AML-193 (cell line): Measurements from ENCODE around the gene DCTD.

Experiments
- DNase-seq, 2 experiments: peaks; one replicate each; lab custom pipeline; 2025; lab: John Stamatoyannopoulos, UW

DCTD gene

DNA sequence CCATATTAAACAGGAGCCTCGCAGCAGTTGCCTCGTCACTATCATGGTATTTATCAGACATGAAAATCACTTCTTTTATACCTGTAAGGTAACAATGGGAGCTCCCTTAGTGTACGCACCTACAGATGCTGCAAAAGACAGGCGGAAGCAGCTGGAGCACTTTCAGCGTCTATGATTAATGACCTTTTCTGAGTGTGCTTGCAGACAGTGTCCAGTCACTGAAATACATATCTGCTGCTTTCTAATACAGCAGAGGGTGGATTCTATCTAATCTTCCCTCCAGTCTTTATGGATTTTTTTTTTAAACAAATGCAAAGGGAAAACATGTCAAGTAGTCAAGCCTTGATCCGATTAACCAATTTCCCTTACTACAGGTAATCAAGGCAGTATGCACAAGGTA is 24.1 kb downstream of the DCTD start:
- DNase-seq = no peak

DNA sequence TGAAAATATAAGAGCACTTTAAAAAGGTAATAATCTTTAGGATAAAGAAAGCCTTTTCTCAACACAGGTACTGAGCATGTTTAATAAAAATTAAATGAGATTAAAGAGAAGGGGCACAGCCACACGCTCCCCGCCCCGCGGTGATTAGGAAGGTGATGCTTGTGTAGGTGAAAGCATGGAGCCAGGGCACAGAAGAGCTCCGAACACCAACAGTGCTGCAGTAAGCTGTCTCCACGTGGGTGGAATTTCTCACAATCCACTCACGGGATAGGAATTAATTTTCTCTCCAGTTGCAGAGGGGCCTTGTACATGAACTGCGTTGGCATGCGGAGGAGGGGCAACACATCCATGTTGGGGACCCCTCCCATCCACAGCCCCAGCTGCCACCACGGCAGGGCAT is 27.0 kb downstream of the DCTD start:
- no peak for DNase-seq

DNA sequence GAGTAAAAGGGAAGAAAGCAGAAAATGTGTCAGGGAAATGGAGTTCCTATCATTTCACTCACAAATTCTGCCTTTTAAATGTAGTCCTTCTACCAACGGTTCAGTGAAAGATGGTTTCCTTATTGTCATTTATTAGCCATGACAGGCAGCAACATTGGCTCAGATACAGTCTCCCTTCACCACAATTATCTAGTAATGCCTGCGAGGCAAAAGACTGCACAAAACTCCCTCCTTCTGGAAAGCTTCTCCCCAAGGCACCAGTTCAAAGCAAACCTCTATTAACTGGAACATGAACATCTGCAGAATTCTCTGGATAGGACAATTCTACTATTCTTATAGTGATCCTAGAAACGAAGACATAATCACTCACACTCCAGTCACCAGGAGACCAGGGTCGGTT is 28.3 kb downstream of the DCTD start:
- no peak for DNase-seq

DNA sequence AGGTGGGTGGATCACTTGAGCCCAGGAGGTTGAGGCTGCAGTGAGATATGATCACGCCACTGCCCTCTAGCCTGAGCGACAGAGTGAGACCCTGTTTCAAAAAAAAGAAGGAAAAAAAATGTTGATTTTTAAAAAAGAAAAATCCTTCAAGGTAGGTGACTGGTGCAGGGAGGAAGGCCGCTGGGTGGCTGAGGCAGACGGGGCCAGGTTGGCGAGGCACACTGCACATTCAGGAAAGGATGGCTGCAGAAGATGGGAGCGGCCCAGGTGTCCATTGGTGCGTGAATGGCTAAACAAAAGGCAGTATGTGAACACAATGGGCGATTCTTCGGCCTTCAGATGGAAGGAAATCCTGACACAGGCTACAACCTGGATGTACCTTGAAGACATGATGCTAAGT is 30.4 kb downstream of the DCTD start:
- DNase-seq = no peak

DNA sequence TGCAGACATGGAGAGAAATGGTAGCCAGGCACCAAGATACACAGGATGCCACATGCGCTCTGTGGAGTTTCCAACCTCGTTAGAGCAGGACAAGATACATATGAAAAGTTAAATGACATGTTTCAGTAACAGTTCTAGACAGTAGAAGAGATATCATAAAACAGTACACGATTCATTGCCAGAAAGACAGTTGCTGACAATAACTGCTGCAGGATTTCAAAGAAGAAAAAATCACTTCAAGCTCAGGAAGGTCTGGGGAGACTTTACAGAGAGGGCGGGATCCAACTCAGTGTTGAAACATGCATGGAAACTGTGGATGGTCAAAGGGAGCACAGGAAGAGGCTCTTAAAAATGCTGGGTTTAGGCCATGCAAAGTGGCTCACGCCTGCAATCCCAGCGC is 31.0 kb downstream of the DCTD start:
- no peak for DNase-seq

DNA sequence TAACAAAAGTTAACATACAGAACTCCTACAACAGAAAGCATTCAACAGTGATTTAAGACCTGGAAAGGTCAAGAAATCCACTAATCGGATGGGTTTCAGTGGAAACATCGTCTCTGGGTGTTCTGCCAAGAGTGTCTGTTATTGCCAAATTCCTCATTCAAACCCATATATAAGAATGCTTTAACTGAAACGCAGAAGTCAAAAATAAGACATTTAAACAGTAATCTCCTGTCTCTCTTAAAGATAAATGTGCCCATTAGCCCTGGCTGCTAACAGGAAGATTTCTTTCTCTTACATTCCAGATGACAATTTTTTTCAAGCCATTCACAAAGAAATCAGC is 31.5 kb downstream of the DCTD start:
- DNase-seq = no peak

DNA sequence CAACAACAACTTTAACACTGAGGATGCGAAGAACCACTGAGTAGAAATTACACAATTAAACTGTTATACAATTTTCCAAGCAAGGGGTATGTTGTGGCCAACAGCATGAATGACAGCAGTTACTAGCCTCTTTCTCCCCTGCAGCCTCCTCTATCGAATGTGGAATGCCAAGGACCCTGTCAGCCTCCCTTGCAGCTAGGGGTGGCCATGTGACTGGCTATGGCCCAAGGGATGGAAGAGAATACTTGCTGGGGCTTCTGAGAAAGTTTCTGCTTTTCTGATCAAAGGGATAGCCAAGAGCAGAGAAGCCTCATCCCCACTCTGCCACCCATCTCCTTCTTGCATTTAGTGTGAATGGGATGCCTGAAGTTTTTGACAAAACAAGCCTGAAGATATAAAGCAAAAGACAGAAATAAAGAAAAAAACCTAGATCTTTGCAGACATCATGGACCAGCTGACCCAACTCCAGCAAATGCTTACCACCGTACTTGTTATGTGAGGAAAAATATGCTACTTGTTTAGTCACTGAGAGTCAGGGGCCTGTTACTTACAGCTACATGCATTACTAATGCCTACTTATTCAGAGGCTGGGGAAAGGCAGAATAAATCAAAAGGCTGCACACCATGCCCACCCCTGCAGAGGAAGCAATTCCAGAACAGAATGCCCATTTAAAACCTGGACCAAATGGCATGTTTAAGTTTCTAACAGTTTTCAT is 32.0 kb downstream of the DCTD start:
- DNase-seq = no peak

DNA sequence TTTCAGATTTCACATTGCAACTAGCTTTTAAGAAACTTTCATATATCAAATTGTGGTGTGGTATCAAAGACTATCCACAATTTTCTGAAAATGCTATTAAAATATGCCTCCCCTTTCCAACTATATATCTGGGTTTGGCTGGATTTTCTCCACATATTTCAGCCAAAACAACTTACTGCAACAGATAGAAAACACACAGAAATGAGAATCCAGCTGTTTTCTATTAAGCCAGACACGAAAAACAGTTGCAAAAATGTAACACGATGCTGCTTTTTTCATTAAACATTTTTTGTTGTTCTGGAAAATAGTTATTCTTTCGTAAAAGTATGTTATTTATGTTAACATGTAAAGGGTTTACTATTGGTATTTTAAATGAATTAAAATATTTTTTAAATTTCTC is 33.1 kb downstream of the DCTD start:
- DNase-seq = no peak

DNA sequence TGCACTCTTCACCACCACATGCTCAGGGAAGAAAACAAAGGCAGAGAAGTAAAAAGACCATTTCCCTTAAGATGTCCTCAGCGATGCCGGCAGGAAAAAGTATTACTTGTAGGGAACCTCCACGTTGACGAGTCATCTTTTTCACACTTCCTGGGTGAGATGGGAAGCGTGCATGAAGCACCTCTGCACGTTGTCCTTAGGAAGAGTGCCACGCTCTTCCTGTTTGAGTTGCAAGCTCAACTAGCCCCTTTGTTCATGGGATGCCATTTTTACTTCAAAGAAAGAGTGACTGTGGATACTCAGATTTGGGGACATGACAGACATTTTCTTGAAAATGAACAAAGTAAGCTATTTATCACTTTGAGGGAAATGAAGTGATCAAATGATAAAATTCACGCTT is 33.8 kb downstream of the DCTD start:
- no peak for DNase-seq

DNA sequence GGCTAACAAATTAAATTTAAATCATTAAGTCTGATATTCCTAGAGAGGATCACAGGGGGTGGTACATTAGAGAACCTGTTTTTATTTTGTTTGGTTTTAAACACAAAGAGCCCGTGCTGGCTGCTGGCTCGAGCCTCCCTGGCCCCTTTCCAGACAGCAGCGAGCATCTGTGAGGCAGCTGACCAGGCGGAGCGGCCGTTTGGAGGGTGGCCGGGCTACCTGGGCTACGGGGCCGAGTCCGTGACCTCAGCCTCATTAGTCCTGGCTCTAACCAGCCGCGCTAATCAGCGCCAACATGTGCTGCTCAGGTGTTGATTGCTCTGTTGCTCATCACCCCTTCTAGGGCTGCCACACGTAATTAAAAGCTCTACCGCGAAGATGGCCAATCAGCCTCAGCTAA is 35.3 kb downstream of the DCTD start:
- DNase-seq = no peak

DNA sequence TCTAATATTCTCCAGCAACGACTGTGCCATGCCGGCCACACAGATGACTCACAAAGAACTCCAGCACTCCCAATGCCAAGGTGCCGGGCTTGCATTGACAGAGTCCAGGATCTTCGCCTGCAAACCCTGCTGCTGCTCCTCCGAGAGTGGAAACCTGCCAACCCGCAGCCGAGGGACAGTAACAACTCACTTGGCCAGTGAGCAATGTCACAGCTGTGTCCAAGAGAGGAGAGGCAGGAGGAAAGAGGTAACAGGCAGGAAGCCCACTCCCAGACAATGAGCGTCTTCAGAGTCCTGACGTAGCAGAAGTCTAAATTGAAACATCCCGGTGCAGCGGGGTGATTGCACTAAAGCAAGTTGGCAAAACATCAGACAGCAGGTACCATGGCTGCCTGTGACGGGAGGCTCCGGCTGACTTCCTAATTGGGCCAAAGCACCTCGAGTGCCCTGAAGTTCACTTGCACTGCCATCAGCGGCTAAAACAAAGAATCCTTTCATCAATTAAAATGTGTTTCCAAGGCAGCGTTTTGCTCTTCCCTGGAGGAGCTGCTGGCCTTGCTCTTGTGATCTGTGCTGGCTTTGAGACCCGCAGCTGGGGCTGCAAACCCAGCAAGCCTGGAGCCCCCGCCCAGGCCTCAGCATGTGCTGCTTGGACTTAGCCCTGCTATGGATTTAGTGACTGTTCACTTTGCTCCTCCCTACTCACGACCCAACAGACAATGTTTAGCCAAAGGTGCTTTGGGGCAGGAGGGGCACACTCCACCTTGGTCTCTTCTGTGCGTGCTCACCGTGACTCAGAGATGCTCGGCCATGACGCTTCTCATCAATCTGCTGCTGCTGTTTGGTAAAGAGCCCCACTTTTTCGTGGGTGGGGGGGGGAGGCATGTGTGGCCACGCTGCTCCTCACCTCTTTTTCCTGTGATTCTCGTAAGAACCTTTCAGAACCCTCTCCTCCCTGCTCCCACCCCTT is 36.5 kb downstream of the DCTD start:
- DNase-seq = no peak

DNA sequence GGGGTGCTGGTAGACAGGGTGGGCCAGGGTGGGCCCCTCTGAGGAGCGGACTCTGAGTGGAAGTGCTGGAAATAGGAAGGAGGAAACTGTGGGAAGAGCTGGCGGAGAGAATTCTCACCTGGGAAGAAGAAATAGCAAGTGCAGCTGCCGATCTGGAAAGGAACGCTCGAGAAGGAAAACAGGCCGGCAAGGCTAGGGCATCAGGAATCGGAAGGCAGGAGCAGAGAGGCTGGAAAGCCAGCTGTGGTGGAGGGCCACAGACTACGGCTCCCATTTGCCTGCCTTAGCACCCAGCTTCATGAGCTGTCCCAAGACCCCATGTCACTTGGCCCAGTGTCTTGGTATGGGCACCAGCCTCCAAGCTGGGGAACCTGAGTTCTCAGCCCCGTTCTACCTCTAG is 37.3 kb downstream of the DCTD start:
- DNase-seq = no peak

DNA sequence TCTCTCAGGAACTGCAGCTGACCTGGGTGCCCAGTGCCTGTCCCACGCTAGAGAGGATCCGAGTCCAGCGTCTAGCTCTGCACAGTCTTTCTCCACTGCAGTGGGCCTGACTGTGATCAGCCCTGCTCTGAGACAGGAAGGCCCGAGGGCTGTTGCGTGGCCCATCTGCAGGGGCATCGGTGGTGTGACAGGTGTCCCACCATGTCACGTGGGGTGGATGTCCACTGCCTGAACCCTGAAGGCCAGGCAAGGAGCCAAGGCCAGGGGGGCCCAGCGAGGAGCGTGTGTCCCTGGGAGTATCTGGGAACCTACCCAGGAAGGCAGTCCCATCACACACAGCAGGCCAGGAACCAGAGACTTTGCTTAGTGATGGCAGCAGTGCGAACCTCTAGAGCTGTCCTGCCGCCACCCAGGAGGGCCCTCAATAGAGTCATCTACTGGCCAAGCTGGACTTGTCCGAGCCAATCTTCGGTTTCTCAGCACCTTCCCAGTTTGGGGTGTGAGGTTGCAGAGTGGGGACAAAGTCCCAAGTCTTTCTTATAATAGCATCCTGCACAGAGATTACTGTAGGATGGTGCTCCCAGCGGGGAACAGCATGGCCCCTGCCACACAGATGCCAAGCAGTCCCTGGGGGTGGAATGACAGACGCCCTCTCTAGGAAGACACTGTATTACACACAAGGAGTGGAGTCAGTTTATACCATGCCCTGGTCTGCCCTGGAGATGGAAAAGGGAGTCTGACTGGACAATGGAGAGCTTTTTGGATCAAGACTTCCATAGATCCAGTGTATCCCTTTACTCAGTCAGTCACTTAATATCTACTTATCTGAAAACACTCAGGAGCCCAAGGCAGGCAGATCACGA is 38.3 kb downstream of the DCTD start:
- DNase-seq = no peak

DNA sequence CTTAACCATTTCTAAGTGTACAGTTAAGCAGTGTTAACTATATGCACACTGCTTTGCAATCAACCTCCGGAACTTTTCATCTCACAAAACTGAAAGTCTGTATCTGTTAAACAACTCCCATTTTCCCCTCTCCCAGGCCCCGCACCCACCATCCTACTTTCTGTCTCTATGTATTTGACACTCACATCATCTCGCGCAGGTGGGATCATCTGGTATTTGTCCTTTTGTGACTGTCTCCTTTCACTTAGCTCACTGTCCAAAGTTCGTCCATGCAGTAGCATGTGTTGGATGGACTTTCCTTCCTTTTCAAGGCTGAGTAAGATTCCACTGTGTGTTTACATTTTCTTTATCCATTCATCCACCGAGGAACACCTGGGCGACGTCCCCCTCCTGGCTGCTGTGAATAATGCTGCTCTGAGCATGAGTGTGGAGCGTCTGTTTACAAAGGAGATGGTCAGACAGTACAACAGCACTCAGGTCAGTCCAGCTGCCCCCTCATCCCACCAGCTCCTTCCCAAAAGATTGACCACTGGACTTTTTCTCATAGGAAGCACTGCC is 39.8 kb downstream of the DCTD start:
- DNase-seq = no peak

DNA sequence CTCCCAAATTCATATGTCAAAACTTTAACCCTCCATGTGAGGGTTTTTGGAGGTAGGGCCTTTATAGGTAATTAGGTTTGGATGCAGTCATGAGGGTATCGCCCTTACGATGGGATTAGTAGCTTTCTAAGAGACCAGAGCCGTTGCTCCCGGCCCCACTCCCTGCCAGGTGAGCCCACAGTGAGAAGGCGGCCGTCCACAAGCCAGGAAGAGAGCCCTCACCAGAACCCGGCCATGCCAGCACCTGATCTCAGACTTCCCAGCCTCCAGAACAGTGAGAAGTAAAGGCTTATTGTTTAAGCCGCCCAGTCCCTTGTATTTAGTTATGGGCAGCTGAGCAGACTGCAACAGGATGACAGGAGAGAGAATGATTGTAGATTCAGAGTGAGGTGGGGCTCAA is 40.8 kb downstream of the DCTD start:
- DNase-seq = no peak

DNA sequence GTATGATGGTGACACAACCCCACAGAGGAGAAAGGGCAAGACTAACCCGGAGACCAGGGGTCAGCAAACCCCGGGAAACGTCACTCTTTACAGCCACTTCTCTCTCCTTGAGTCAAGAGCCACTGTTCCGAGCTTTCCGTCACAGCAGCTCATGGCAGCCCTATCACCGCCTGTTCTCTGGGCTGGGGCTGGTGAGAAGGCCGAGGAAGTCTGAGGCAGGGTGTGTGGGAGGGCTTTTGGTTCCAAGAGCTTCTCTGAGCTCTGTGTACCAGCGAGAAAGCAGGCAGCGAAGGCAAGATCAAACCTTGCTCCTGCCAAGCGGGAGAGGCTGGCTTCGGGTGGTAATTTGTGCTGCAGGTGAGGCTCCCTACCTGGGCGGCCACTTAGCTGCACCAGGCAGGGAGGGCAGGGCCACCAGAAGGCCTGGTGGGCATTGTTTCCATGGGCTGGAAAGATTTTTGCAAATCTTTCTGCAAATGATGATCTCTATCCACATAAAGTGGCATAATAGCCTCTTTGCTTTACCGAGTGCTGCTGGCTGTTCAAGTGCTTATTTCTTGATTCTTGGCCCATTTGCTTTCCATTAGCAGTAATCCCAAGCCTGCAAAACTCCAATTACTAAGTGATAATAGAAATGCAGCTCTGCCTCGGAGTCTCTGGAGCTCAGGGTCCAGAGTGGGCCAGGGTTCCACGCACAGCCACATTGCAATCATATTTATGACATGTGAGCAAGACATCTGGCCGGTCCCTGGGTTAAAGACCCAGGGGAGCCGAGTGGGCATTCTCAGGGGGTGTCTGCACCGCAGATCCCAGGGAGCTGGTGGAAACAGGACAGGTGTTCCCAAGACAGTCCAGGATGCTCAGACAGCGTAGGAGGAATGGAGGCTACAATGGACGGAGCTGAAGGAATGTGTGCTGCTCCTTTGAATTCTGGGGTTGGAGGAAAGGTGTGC is 41.5 kb downstream of the DCTD start:
- no peak for DNase-seq

DNA sequence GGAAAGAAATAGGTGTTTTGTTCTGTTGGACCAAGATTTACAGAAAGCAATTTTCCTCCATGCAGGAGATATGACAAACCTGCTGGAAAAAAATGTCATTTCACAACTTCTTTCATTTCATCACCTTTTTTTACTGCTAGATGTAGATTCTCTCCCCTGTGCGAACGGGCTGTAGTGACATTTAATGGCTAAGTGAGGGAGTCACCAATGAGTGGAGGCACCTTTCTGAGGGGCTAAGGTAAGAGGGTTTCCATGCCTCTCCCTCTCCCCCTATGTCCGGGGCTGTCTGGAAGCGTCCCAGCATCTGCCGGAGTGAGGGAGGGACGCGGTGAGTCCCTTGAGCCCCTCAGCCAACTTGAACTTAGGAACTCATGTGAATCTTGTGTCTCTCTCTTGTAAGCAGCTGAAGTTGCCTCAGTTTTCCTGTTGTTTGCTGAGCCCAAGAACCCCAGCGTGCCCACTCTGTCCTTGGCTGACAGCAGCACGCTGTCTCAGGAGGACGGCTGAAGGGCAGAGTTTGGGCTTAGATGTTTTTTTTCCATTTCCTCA is 42.3 kb downstream of the DCTD start:
- DNase-seq = no peak

DNA sequence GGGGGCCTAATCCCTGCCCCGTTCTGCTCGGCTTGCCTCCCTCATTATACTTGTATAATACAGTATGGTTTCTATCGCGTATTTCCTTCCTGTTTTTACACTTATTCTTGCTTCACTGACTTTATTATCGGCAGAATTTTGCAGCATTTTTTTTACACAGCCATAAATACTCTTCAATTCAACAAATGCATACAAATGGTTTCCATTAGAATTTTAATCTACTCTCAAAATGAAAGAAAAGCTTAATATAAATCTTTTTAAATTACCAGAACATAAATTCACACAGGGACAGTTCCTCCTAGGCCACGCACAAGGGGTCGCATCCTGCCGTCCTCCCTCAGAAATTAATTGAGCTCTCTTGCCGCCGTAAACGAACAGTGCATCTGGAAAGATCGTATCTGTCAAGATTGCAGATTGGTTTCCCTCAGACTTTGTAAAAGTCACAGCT is 42.9 kb downstream of the DCTD start:
- no peak for DNase-seq

DNA sequence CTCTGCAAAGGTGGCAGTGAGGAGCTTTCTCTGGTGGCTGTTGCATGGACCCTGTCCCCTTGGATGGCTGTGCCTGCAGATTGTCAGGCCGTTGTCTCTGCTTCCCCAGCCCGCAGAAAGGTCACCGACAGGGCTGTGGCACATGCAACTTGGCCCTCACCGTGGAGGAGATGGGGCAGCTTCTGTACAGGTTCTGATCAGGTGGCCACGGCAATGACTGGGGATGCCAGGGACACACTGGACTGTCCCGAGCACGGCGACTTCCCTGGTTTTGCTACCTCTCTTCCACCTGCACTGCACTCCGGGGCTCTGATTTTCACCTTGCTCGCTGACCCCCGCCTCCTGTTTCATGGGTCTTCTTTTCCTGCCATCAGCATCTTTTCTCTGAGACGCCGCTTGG is 43.5 kb downstream of the DCTD start:
- no peak for DNase-seq

DNA sequence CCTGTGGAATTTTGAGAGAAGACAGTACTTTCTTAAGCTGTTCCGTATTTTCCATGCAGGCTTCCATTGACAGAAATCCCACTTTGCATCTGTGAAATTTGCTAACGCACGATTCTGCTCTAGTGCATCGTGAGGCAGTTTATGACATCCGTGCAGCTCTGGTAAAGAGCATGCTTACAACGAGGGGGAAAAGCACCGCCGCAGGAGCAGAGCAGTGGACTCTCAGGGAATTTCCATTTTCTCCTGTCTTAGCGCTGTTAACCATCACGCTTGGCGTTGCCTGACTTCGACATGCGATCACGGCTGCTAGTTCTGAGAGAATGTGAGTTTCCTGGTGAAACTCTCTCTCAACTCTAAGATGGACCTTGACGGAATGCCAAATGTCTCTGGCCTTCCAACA is 43.9 kb downstream of the DCTD start:
- DNase-seq = no peak

DNA sequence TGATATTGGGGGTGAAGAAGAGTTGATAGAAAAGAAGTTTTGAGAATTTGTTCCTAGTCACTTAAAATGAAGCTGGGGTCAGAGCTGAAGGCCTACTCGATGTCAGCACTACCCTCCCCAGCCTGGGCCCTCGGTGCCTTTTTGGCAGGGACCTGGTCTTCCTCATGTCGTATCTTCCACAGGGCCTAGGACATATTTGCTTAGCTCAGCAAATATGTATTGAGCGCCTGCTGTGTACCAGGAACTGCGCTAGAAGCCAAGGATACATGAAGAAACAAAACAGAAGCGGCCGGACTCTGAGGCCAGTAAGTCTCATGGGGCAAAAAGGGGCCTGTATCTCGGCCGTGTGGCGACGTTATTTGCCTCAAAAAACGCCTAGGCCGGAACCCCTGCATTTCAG is 44.3 kb downstream of the DCTD start:
- DNase-seq = no peak
